AG04450 (cell line): ENCODE measurements around the gene VWCE. TPM values are rescaled to one million over a fixed set of nuclear protein-coding genes. Genes with fewer than 3 reads are reported as not detected.
"Not testable (repeated sequence)": the region's sequence is repeated elsewhere in the genome, so short reads cannot be mapped to it uniquely, and the experiment has no call there.

Source experiments
- CTCF ChIA-PET: fragments of 300-600, 350-600 bp; formaldehyde crosslinking; extraction: SDS; loops from one replicate; lab custom pipeline; 2022; ENCODE audit warnings: antibody characterized with exemption, inconsistent platforms; lab: Charles Lee
- POLR2A ChIA-PET: fragments of 350-600 bp; formaldehyde crosslinking; extraction: SDS; loops from one replicate; lab custom pipeline; 2021; ENCODE audit warnings: antibody characterized with exemption, inconsistent platforms; lab: Yijun Ruan, JAX
- DNase-seq: peaks from one replicate; pipeline ENCODE4 v3.0.0-alpha.2; 2011; ENCODE audit warnings: low read depth, low spot score
- H3K27ac ChIP-seq: one replicate; pipeline ENCODE4 v1.5.1; 2012; ENCODE audit warnings: low read depth, low read length, control low read depth
- H3K27me3 ChIP-seq: one replicate; pipeline ENCODE4 v1.6.0; 2012; ENCODE audit warnings: low read length; ENCODE audit not compliant: control insufficient read depth, insufficient read depth
- H3K4me3 ChIP-seq: 2 replicates; pipeline ENCODE4 v1.5.1; 2011; ENCODE audit warnings: mild to moderate bottlenecking, low read depth, low read length, control low read depth
- H3K9me3 ChIP-seq: 2 replicates; pipeline ENCODE4 v1.5.1; 2012; ENCODE audit warnings: low read length; ENCODE audit not compliant: control insufficient read depth, insufficient read depth
- polyA plus RNA-seq: library from polyadenylated mRNA; depleted of rRNA; stranded (reverse); fragments of >200 nt; gene quantifications from 2 replicates; pipeline ENCODE4 v1.2.3, GENCODE V29; 2011

VWCE gene
- polyA plus RNA-seq, 1 experiment, result 1.4 TPM

GRCh38 chr11:61232548-61233145 lies 62.5 kb downstream of the VWCE start:
- CTCF ChIA-PET, result not testable (repeated sequence)

GRCh38 chr11:61231585-61231984 lies 63.5 kb downstream of the VWCE start:
- H3K9me3 ChIP-seq, POLR2A ChIA-PET, H3K4me3 ChIP-seq, H3K27ac ChIP-seq, DNase-seq, CTCF ChIA-PET, H3K27me3 ChIP-seq: not testable (repeated sequence)

More at GRCh38 chr11:61232548-61233145, 62.5 kb downstream of the VWCE start:
- H3K4me3 ChIP-seq, H3K9me3 ChIP-seq, H3K27ac ChIP-seq, POLR2A ChIA-PET, DNase-seq, H3K27me3 ChIP-seq: not testable (repeated sequence)

GRCh38 chr11:61231033-61231432 lies 64.1 kb downstream of the VWCE start:
- CTCF ChIA-PET, DNase-seq, POLR2A ChIA-PET, H3K4me3 ChIP-seq, H3K27me3 ChIP-seq, H3K9me3 ChIP-seq, H3K27ac ChIP-seq: not testable (repeated sequence)

GRCh38 chr11:61229458-61229857 lies 65.7 kb downstream of the VWCE start:
- H3K27ac ChIP-seq, CTCF ChIA-PET, H3K27me3 ChIP-seq, POLR2A ChIA-PET, DNase-seq, H3K9me3 ChIP-seq, H3K4me3 ChIP-seq: not testable (repeated sequence)

GRCh38 chr11:61226457-61227137 lies 68.5 kb downstream of the VWCE start:
- H3K4me3 ChIP-seq, DNase-seq, H3K27ac ChIP-seq, H3K27me3 ChIP-seq, POLR2A ChIA-PET, H3K9me3 ChIP-seq, CTCF ChIA-PET: not testable (repeated sequence)

- DNase-seq, H3K4me3 ChIP-seq, CTCF ChIA-PET, H3K27ac ChIP-seq, H3K27me3 ChIP-seq, H3K9me3 ChIP-seq, POLR2A ChIA-PET: not testable (repeated sequence)
Observed at GRCh38 chr11:61222692-61223091, 72.4 kb downstream of the VWCE start.

GRCh38 chr11:61222047-61222446 lies 73.1 kb downstream of the VWCE start, which contains the start of gene PGA4:
Gene PGA4, plus strand, starts transcription at chr11:61222347. Its CDS starts 54 bp downstream, at chr11:61222401.
- H3K27me3 ChIP-seq, H3K27ac ChIP-seq, H3K9me3 ChIP-seq, DNase-seq, POLR2A ChIA-PET, CTCF ChIA-PET, H3K4me3 ChIP-seq: not testable (repeated sequence)

GRCh38 chr11:61219016-61219415 lies 76.1 kb downstream of the VWCE start:
- CTCF ChIA-PET, H3K4me3 ChIP-seq, H3K9me3 ChIP-seq, POLR2A ChIA-PET, H3K27me3 ChIP-seq, H3K27ac ChIP-seq, DNase-seq: not testable (repeated sequence)

GRCh38 chr11:61218306-61218705 lies 76.8 kb downstream of the VWCE start:
- H3K4me3 ChIP-seq, CTCF ChIA-PET, POLR2A ChIA-PET, DNase-seq, H3K9me3 ChIP-seq, H3K27ac ChIP-seq, H3K27me3 ChIP-seq: not testable (repeated sequence)

- H3K9me3 ChIP-seq, H3K27ac ChIP-seq, H3K27me3 ChIP-seq, POLR2A ChIA-PET, H3K4me3 ChIP-seq, CTCF ChIA-PET, DNase-seq: not testable (repeated sequence)
Observed at GRCh38 chr11:61213711-61214324, 81.3 kb downstream of the VWCE start.

- POLR2A ChIA-PET, DNase-seq, H3K27me3 ChIP-seq, CTCF ChIA-PET, H3K9me3 ChIP-seq, H3K4me3 ChIP-seq, H3K27ac ChIP-seq: not testable (repeated sequence)
Observed at GRCh38 chr11:61212202-61212601, 82.9 kb downstream of the VWCE start.
